ENCODE results near the gene SFMBT2. TPM values are rescaled to one million over a fixed set of nuclear protein-coding genes. Genes with fewer than 3 reads are reported as not detected.

Gene SFMBT2
- total and polyA plus RNA-seq, 2 of the 4 experiments (the other 2 are of a cell fraction): 0.70 to 1.3 TPM

DNA sequence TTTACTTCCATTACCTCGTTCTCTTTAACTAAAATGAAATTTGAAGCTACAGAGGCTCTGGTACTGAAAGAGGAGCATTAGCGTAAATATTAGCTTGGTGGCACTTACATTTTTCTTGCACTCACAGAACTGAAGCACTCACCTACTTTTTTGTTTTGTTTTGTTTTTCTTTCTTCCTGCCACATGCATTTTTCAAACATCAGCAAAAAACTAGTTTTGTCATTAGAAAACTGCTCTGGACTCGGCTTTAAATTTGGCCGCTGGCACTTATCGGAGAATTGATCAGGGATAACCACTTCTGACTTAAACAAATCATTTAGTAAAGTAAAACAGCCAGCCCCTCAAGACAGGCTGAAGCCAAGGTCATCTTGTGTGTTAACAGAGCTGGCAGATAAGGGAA is 216.3 kb downstream of the SFMBT2 start:
- no TSS peak for BruUV-seq (replicated peaks)
- no peak overlapping the region for H2AK5ac ChIP-seq (ENCODE audit: low read depth, low read length)
- dilution Hi-C loops (cut with HindIII; ENCODE audit: low sequenced_read_pairs, unreplicated experiment): no loop called here

More for the DNA sequence above, 216.3 kb downstream of the SFMBT2 start:
- Histone ChIP-seq H3K27ac (ENCODE audit: insufficient read depth, low read length) (no peak overlapping the region), H3K79me1 (ENCODE audit: low read depth in 1 of 2, low read length in 2 of 2) (no peaks in the 10 kb centered on the region), H3K23ac (ENCODE audit: low read depth, low read length) (no peak overlapping the region), H2BK20ac (ENCODE audit: low read depth, low read length) (no peak overlapping the region), H3K27me3 (ENCODE audit: control insufficient read depth, insufficient read depth, low read length) (no peaks in the 10 kb centered on the region), H3K4me1 (ENCODE audit: control insufficient read depth, insufficient read depth, low read length) (no peaks in the 10 kb centered on the region), H4K20me1 (ENCODE audit: insufficient read depth, low read length) (no peaks in the 10 kb centered on the region), H2BK15ac (ENCODE audit: low read depth, low read length) (no peak overlapping the region), H3K14ac (replicated peaks; ENCODE audit: low read depth, low read length) (no peak overlapping the region), H3K4ac (ENCODE audit: low read depth, low read length) (no peak overlapping the region), H2BK5ac (ENCODE audit: low read depth, low read length, poor library complexity, severe bottlenecking) (no peak overlapping the region), H2BK120ac (ENCODE audit: low read depth, low read length) (no peak overlapping the region), H2AK9ac (replicated peaks; ENCODE audit: low read depth, low read length, poor library complexity) (no peak overlapping the region), H4K5ac (ENCODE audit: low read depth, low read length) (no peak overlapping the region), H3K9ac (ENCODE audit: low read depth, low read length) (no peak overlapping the region), H3K18ac (ENCODE audit: low read depth, low read length) (no peak overlapping the region), H4K8ac (ENCODE audit: low read depth in 2 of 2, low read length in 2 of 2) (no peak overlapping the region), H3K4me2 (ENCODE audit: low read depth, low read length) (no peak overlapping the region), H3K9me1 (ENCODE audit: insufficient read depth, low read length) (no peaks in the 10 kb centered on the region), H4K91ac (ENCODE audit: insufficient read depth, low read depth, low read length) (no peak overlapping the region), H3K56ac (ENCODE audit: extremely low read depth, insufficient read depth, low read length) (no peak overlapping the region), H2AFZ (replicated peaks; ENCODE audit: low read length, poor library complexity) (no peak overlapping the region), H3K36me3 (ENCODE audit: control insufficient read depth, insufficient read depth, low read length) (no peaks in the 10 kb centered on the region; the same call in 1 of the 2 replicates), H3K9me3 (ENCODE audit: control insufficient read depth, insufficient read depth, low read length) (peaks cover 3% of the 10 kb centered on the region; the same call in 1 of the 2 replicates), H3K4me3 (ENCODE audit: insufficient read depth, low read depth, low read length) (no peak overlapping the region)
- ChIA-PET CTCF (no interaction called here), POLR2A (ENCODE audit: unreplicated experiment) (no interaction called here)
- in situ Hi-C loops (cut with MboI; ENCODE audit: low sequenced_read_pairs) (no loop called here), intact Hi-C loops (cut with micrococcal nuclease) (no loop called here)
- ATAC-seq (ENCODE audit: low read depth): no peak
- no CpG with 5 or more reads among the region's 5 CpGs for WGBS, 2 experiments (ENCODE audit: extremely low coverage in 2 of 2, insufficient read length in 1 of 2)
- TF ChIP-seq, protein P1, sequence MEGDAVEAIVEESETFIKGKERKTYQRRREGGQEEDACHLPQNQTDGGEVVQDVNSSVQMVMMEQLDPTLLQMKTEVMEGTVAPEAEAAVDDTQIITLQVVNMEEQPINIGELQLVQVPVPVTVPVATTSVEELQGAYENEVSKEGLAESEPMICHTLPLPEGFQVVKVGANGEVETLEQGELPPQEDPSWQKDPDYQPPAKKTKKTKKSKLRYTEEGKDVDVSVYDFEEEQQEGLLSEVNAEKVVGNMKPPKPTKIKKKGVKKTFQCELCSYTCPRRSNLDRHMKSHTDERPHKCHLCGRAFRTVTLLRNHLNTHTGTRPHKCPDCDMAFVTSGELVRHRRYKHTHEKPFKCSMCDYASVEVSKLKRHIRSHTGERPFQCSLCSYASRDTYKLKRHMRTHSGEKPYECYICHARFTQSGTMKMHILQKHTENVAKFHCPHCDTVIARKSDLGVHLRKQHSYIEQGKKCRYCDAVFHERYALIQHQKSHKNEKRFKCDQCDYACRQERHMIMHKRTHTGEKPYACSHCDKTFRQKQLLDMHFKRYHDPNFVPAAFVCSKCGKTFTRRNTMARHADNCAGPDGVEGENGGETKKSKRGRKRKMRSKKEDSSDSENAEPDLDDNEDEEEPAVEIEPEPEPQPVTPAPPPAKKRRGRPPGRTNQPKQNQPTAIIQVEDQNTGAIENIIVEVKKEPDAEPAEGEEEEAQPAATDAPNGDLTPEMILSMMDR (conservative IDR thresholded peaks at IDR 0.05; ENCODE audit: low read depth, low read length): no peak
- peak; percentile 27; the same call in 1 of the 2 replicates for TF ChIP-seq MAFK (IDR thresholded peaks at IDR 0.05; ENCODE audit: low read depth, low read length)
- DNase-seq: no peak

Measured in IMR-90 (cell line).